Liver (tissue), 9 donors: ENCODE results near the gene CLASRP. TPM values are rescaled to one million over a fixed set of nuclear protein-coding genes. Genes with fewer than 3 reads are reported as not detected.

Experiments used
- DNase-seq: peaks from one replicate; pipeline ENCODE4 v3.0.0-alpha.2; 2017; ENCODE audit warnings: low spot score
- H3K27ac ChIP-seq, 2 donors: one replicate each; pipeline ENCODE4 v1.7.0; 2013; ENCODE audit warnings: inconsistent platforms in 2 of 2, low read length in 2 of 2, control low read depth in 1 of 2, low read depth in 1 of 2, mild to moderate bottlenecking in 1 of 2
- H3K27me3 ChIP-seq, 4 donors: one replicate each; pipeline versions ENCODE4 v1.6.1 to v1.7.0; 2013; ENCODE audit warnings: low read length in 3 of 4, inconsistent platforms in 1 of 4, mild to moderate bottlenecking in 1 of 4, moderate library complexity in 1 of 4; ENCODE audit not compliant: control insufficient read depth in 4 of 4, insufficient read depth in 4 of 4
- H3K36me3 ChIP-seq, 4 donors: one replicate each; pipeline versions ENCODE4 v1.6.1 to v1.7.0; 2013; ENCODE audit warnings: low read length in 3 of 4, mild to moderate bottlenecking in 3 of 4, low read depth in 1 of 4, moderate library complexity in 1 of 4; ENCODE audit not compliant: control insufficient read depth in 4 of 4, insufficient read depth in 3 of 4
- H3K4me1 ChIP-seq, 4 donors: one replicate each; pipeline versions ENCODE4 v1.6.1 to v1.7.0; 2013; ENCODE audit warnings: low read length in 3 of 4, mild to moderate bottlenecking in 3 of 4, moderate library complexity in 1 of 4; ENCODE audit not compliant: control insufficient read depth in 4 of 4, insufficient read depth in 4 of 4
- H3K4me3 ChIP-seq, 3 donors: one replicate each; pipeline versions ENCODE4 v1.6.1 to v1.7.0; 2013; ENCODE audit warnings: low read length in 3 of 3, control low read depth in 1 of 3, low read depth in 1 of 3, mild to moderate bottlenecking in 1 of 3
- H3K9ac ChIP-seq, 2 donors: one replicate each; pipeline ENCODE4 v1.7.0; 2013; ENCODE audit warnings: low read length in 2 of 2, mild to moderate bottlenecking in 2 of 2, moderate library complexity in 2 of 2, control low read depth in 1 of 2, low read depth in 1 of 2
- H3K9me3 ChIP-seq, 4 donors: one replicate each; pipeline versions ENCODE4 v1.6.1 to v1.7.0; 2013; ENCODE audit warnings: low read length in 3 of 4; ENCODE audit not compliant: control insufficient read depth in 4 of 4
- GABPA ChIP-seq, 2 donors: IDR thresholded peaks in 1 of 2; conservative IDR thresholded peaks in 1 of 2; 2 replicates each; pipeline ENCODE4 v1.6.1; 2016; ENCODE audit warnings: antibody characterized with exemption in 2 of 2, mild to moderate bottlenecking in 1 of 2, moderate library complexity in 1 of 2
- HNF4G ChIP-seq: IDR thresholded peaks from 2 replicates; pipeline ENCODE4 v1.6.1; 2016; ENCODE audit warnings: antibody characterized with exemption
- MAX ChIP-seq: IDR thresholded peaks from 2 replicates; pipeline ENCODE4 v1.6.1; 2016; ENCODE audit warnings: antibody characterized with exemption
- RAD21 ChIP-seq, 2 donors: IDR thresholded peaks; 2 replicates each; pipeline ENCODE4 v1.6.1; 2016; ENCODE audit warnings: antibody characterized with exemption in 2 of 2, mild to moderate bottlenecking in 2 of 2
- REST ChIP-seq: IDR thresholded peaks from 2 replicates; pipeline ENCODE4 v1.6.1; 2016; ENCODE audit warnings: antibody characterized with exemption, mild to moderate bottlenecking
- RXRA ChIP-seq, 2 donors: IDR thresholded peaks; 2 replicates each; pipeline ENCODE4 v1.6.1; 2017 to 2018; ENCODE audit warnings: antibody characterized with exemption in 2 of 2, mild to moderate bottlenecking in 1 of 2
- SP1 ChIP-seq: IDR thresholded peaks from 2 replicates; pipeline ENCODE4 v1.6.1; 2018; ENCODE audit warnings: antibody characterized with exemption, mild to moderate bottlenecking
- TAF1 ChIP-seq: conservative IDR thresholded peaks from 2 replicates; pipeline ENCODE4 v1.6.1; 2016; ENCODE audit warnings: antibody characterized with exemption, mild to moderate bottlenecking
- WGBS: extraction: QIAGEN DNeasy Blood & Tissue Kit; methylation state at CpG from one replicate; pipeline ENCODE4 v1.1.7; 2013; 5-methylcytosine and 5-hydroxymethylcytosine counted together
- polyA plus RNA-seq, 2 donors: library from polyadenylated mRNA; stranded (reverse) in 1 of 2; unstranded in 1 of 2; fragments of 200-250 nt in 1 of 2; fragments of >200 nt in 1 of 2; fragmentation: Nextera tagmentation in 1 of 2; extraction: Ambion mirVana in 1 of 2; gene quantifications; one replicate each; pipeline versions ENCODE4 v1.2.1 to v1.2.3, GENCODE V29; 2013 to 2015
- total RNA-seq, 2 donors: library from RNA; depleted of rRNA; stranded (reverse); fragments of >200 nt; gene quantifications; one replicate each; pipeline ENCODE4 v1.2.3, GENCODE V29; 2014
- donor health status: healthy.
- donor health status: healthy.
- donor health status: healthy.
- donor health status: healthy.
- donor health status: healthy.

The CLASRP gene
- total and polyA plus RNA-seq, 4 donors = 9.0 to 44.3 (median 12.8) TPM

- TF ChIP-seq REST (no peak), GABPA (IDR thresholded peaks at IDR 0.05 in 1 of 2, conservative IDR thresholded peaks at IDR 0.05 in 1 of 2) (no peak), TAF1 (no peak), RXRA (IDR thresholded peaks at IDR 0.05) (no peak), SP1 (no peak), MAX (no peak), HNF4G (no peak)
Measured at GRCh38 chr19:45005787-45006186, 33.1 kb upstream of the CLASRP start (continued).

GRCh38 chr19:45008552-45008951 is 30.3 kb upstream of the CLASRP start:
- 86% methylated on average over 10 of the region's 10 CpGs for WGBS
- H3K4me1 ChIP-seq = no peaks in the 10 kb centered on the region
- no peak overlapping the region for H3K27ac ChIP-seq
- no peak overlapping the region for H3K4me3 ChIP-seq
- no peak overlapping the region for H3K9ac ChIP-seq
- no peak for DNase-seq
- no peak for TF ChIP-seq RAD21 (IDR thresholded peaks at IDR 0.05)
- no peak for TF ChIP-seq REST
- H3K9me3 ChIP-seq = no peaks in the 10 kb centered on the region
- H3K36me3 ChIP-seq = peaks cover 0 to 12% (median under 1%) of the 10 kb centered on the region in 4 donors
- H3K27me3 ChIP-seq = no peaks in the 10 kb centered on the region

- H3K9ac ChIP-seq = no peak overlapping the region
- no peak overlapping the region for H3K27ac ChIP-seq
- no peaks in the 10 kb centered on the region for H3K27me3 ChIP-seq
- peaks cover 0 to 15% (median 2%) of the 10 kb centered on the region in 4 donors for H3K36me3 ChIP-seq
- TF ChIP-seq TAF1 = no peak
- no peaks in the 10 kb centered on the region for H3K9me3 ChIP-seq
- no peak for DNase-seq
- WGBS = 96% methylated on average over 9 of the region's 9 CpGs
- no peak overlapping the region for H3K4me3 ChIP-seq
- H3K4me1 ChIP-seq = no peaks in the 10 kb centered on the region
Measured at GRCh38 chr19:45009625-45010255, 29.1 kb upstream of the CLASRP start.
